A204.1 (cell line): ENCODE results near the gene MYL5.
"Not testable (repeated sequence)": the region's sequence is repeated elsewhere in the genome, so short reads cannot be mapped to it uniquely, and the experiment has no call there.

Experiments used
- FAIRE-seq: peaks from 2 replicates; lab custom pipeline; 2012; peaks lifted over from hg19 to GRCh38; lab: Jason Lieb, UNC

Gene MYL5

GRCh38 chr4:657834-658667, 16.3 kb upstream of the MYL5 start:
- FAIRE-seq: no peak

- no peak for FAIRE-seq
These were observed 15.4 kb upstream of the MYL5 start for GRCh38 chr4:658681-659667.

GRCh38 chr4:659851-660250, 14.5 kb upstream of the MYL5 start:
- no peak for FAIRE-seq

GRCh38 chr4:660401-660800, 13.9 kb upstream of the MYL5 start:
- no peak for FAIRE-seq

GRCh38 chr4:661231-661630, 13.1 kb upstream of the MYL5 start:
- no peak for FAIRE-seq

GRCh38 chr4:661881-662761, 12.2 kb upstream of the MYL5 start:
- FAIRE-seq: no peak

DNA sequence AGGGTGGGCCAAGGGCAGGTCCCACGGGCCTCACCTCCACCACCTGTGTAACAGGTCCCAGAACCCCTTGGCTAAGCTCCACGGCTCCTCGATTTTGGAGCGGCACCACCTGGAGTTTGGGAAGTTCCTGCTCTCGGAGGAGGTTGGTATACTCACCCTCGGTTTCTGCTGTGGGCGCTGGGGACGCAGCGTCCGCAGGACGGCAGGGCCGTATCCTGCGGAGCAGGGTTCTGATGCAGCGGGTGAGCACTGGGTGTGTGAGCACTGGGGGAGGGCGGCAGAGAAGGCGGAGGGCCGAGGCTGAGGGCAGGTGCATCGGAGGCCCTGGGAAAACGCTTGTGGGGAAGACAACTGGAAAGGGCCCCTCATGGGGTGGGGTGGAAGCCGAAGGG, 11.3 kb upstream of the MYL5 start:
- FAIRE-seq: no peak

DNA sequence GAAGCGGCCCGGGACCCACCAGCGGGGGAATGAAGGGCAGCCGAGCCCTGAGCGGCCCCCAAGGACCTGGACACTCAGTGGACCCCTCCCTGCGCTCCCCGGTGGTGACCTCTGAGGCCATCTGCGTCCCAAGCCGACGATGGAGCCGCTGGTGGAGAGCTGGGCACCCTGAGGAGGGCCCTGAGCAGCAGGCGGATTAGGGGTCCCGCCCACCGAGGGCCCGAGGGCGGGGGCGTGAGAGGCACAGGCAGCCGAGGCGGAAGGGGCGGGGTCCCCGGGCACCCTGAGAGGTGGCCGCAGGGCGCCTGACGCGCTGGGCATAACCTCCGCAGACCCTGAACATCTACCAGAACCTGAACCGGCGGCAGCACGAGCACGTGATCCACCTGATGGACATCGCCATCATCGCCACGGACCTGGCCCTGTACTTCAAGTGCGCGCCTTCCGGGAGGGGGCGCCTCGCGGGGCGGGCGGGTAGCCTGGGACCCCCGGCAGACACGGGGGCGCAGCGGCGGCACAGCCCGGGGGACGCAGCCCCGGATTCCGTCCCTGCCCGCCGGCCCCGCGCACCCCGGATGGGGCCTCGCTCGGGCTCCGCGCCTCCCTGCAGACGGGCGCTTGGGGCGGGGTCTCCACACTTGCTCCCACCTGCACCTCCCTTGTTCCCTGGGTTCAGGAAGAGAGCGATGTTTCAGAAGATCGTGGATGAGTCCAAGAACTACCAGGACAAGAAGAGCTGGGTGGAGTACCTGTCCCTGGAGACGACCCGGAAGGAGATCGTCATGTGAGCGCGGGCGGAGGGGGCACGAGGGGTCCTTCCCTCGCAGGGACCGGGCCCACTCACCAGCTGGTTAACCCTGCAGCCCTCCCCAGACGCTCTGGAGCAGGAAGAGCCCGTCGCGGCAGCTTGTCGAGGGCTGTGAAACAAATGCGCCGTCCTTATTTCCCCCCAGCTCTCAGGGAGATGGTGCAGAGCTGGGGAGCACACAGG, 10.6 kb upstream of the MYL5 start:
- no peak for FAIRE-seq

DNA sequence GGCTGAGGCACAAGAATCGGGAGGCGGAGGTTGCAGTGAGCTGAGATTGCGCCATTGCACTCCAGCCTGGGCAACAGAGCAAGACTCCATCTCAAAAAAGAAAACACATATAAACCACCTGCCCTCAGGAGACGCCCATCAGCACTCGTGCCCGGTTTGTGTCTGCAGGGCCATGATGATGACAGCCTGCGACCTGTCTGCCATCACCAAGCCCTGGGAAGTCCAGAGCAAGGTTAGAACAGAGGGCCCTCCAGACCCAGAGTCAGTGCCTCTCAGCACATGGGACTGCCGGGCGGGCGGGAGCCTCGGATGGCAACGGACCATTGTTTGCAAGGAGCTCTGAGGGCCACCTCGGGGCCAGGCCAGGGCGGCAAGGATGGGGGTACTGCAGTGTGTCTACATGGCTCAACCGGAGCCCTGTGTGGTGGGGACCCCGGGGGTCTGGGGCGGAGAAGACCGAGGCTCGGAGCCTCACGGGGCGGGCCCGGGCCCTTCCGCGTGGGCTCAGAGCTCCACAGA, 9.6 kb upstream of the MYL5 start:
- no peak for FAIRE-seq

- FAIRE-seq: no peak
These were observed 9.0 kb upstream of the MYL5 start for GRCh38 chr4:665381-665750.

DNA sequence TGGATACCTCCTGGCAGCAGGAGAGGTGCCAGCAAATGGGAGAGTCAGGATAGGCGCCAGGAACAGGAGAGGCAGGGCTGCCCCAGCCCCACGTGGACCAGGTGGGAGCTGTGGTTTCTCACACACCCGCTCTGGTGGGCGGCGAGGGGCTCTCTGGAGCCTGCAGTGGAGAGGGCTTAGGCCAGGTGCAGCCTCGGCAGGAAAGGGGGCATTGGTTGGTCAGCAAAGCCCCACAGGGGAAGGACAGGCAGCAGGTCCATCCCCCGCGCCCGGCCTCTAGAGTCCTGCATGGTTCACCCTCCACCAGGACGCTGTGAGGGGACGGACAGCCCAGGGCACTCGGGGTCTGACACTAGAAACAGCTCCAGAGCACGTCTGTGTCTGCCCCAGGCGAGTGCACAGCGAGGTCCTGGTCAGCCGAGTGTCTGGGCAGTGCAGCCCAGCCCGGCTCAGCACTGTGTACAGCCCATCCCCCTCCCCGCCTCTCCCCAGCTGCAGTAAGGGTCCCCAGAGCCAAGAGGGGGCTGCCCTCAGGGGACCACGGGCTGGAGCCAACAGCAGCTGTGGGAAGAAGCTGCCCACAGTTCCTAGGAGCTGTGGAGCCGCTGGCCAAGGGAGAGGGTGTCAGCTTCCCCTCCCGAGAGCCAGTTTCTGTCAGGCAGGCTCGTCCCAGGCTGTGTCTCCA, 8.4 kb upstream of the MYL5 start:
- FAIRE-seq: no peak

- no peak for FAIRE-seq
These were observed 7.9 kb upstream of the MYL5 start for GRCh38 chr4:666436-666810.

DNA sequence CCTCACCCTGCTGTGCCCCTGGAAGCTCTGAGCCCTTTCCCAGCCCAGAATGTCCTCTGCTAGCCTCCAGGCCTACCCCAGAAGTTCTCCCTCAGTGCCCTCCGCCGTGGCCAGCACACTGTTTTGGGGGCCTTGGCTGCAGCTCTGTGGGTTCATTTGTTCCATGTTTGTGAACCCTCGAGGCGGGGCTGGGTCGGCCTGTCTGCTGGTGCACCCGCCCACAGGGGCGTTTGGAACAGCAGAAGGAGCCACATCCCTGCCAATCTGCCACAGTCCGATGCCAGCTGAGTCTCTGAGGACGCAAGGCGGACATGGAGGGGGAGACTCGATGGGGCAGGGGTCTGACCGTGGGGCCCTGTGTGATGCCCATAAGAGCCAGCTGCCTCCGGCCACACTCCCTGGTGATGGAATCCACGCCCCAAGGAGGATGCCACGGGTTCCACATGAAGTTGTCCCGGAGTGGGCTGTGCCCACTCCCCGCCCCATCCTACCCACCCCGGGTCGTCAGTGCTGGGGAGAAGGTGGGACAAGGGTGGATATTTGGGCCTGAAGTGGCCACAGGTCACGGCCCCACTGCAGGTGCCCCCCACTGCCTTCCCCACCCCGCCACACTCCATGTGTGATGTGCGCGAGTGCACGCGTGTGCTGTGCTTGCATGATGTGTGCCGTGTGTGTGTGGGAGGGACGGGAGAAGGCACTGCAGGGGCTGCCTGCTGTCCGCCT, 7.4 kb upstream of the MYL5 start:
- no peak for FAIRE-seq

DNA sequence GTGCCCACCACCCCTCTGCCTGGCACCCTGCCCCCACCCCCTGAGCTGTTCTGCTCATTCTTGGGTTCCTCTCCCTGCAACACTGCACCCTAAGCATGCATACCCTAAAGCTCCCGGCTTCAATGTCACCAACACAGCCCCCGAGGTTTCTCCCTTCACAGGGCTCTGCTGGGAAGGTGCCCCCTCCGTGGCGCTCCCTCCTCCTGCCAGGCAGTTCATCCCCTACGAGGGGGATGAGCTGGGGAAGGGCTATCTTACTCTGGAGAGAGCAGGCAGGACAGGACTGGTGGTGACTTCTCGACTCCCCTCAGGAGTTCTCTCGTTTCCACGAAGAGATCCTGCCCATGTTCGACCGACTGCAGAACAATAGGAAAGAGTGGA, 6.8 kb upstream of the MYL5 start:
- no peak for FAIRE-seq

DNA sequence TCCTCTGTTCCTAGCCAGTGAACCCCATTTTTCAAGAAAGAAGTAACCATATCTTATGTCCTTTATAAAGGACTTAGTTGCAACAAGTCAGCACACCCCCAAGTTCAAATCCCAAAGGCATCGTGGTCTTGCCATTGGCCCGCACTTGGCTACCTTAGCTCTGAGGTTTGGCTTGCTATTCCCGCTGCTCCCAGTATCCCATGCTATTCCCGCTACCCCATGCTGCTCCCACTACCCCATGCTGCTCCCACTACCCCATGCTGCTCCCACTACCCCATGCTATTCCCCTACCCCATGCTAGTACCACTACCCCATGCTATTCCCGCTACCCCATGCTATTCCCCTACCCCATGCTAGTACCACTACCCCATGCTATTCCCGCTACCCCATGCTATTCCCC, 6.1 kb upstream of the MYL5 start:
- not testable (repeated sequence) for FAIRE-seq

GRCh38 chr4:669806-670559, 4.4 kb upstream of the MYL5 start:
- FAIRE-seq: not testable (repeated sequence)

DNA sequence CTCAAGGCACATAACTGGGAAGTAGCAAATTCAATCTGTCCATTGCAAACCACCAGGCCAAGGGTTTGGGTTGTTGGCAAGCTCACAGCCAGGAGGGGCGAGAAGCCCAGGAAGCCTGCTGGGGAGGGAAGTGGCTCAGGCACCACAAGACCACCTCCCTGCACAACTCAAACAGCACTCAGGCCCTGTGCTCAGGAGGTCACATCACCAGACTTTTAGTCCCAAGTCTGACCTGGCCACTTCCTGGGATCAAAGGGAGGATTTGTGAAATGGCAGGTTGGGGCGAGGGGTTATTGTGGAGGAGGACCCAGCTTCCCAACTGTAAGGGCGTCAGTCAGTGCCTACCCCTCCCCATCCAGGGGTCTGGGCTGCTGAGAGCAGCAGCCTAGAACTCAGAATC, 2.6 kb upstream of the MYL5 start:
- FAIRE-seq: no peak

GRCh38 chr4:673349-674091, 822 bp upstream of the MYL5 start:
- FAIRE-seq: no peak
